IPS DF 4.7 (cell line): ENCODE measurements around the gene TRAFD1.

ENCODE experiments used
- DNase-seq: peaks from one replicate; pipeline ENCODE4 v3.0.0-alpha.2; 2013; ENCODE audit warnings: low spot score; ENCODE audit errors: extremely low read depth

The TRAFD1 gene

GRCh38 chr12:112115259-112116045 is 9.9 kb upstream of the TRAFD1 start:
- no peak for DNase-seq

- peak; percentile 82 for DNase-seq
These were observed 8.9 kb upstream of the TRAFD1 start for GRCh38 chr12:112116232-112117060.

- no peak for DNase-seq
These were observed 7.7 kb upstream of the TRAFD1 start for GRCh38 chr12:112117685-112118084.

GRCh38 chr12:112121780-112122565 is 3.4 kb upstream of the TRAFD1 start:
- DNase-seq: no peak

GRCh38 chr12:112122823-112123690 is 2.3 kb upstream of the TRAFD1 start:
- no peak for DNase-seq

GRCh38 chr12:112124918-112125249 is 476 bp upstream of the TRAFD1 start:
- no peak for DNase-seq

GRCh38 chr12:112126000-112126438 is 659 bp downstream of the TRAFD1 start:
- DNase-seq: no peak

- no peak for DNase-seq
These were observed 1.6 kb downstream of the TRAFD1 start for GRCh38 chr12:112126911-112127310.

GRCh38 chr12:112130441-112130998 is 5.2 kb downstream of the TRAFD1 start:
- no peak for DNase-seq

- no peak for DNase-seq
These were observed 6.3 kb downstream of the TRAFD1 start for GRCh38 chr12:112131686-112132085.

- no peak for DNase-seq
These were observed 8.1 kb downstream of the TRAFD1 start for GRCh38 chr12:112133418-112133817.

- no peak for DNase-seq
These were observed 9.4 kb downstream of the TRAFD1 start for GRCh38 chr12:112134731-112135130.

GRCh38 chr12:112140728-112141127 is 15.4 kb downstream of the TRAFD1 start:
- no peak for DNase-seq

- no peak for DNase-seq
These were observed 20.8 kb downstream of the TRAFD1 start for GRCh38 chr12:112146123-112146522.

- no peak for DNase-seq
These were observed 22.7 kb downstream of the TRAFD1 start for GRCh38 chr12:112148031-112148513.

- no peak for DNase-seq
These were observed 24.2 kb downstream of the TRAFD1 start for GRCh38 chr12:112149596-112149995.

- no peak for DNase-seq
These were observed 26.6 kb downstream of the TRAFD1 start for GRCh38 chr12:112151766-112152541.

- DNase-seq: no peak
These were observed 28.0 kb downstream of the TRAFD1 start for GRCh38 chr12:112153181-112153892.

- DNase-seq: no peak
These were observed 28.5 kb downstream of the TRAFD1 start for GRCh38 chr12:112153893-112154219.
